GM21737 (cell line): ENCODE results near the gene OVOL2.
"Not testable (repeated sequence)": the region's sequence is repeated elsewhere in the genome, so short reads cannot be mapped to it uniquely, and the experiment has no call there.

Source experiments
- ATAC-seq: cut with Tn5 transposase; IDR thresholded peaks from one replicate; pipeline ENCODE4 v1.9.1; 2021; ENCODE audit warnings: mild to moderate bottlenecking, moderate library complexity; ENCODE audit not compliant: unreplicated experiment

OVOL2 gene

DNA sequence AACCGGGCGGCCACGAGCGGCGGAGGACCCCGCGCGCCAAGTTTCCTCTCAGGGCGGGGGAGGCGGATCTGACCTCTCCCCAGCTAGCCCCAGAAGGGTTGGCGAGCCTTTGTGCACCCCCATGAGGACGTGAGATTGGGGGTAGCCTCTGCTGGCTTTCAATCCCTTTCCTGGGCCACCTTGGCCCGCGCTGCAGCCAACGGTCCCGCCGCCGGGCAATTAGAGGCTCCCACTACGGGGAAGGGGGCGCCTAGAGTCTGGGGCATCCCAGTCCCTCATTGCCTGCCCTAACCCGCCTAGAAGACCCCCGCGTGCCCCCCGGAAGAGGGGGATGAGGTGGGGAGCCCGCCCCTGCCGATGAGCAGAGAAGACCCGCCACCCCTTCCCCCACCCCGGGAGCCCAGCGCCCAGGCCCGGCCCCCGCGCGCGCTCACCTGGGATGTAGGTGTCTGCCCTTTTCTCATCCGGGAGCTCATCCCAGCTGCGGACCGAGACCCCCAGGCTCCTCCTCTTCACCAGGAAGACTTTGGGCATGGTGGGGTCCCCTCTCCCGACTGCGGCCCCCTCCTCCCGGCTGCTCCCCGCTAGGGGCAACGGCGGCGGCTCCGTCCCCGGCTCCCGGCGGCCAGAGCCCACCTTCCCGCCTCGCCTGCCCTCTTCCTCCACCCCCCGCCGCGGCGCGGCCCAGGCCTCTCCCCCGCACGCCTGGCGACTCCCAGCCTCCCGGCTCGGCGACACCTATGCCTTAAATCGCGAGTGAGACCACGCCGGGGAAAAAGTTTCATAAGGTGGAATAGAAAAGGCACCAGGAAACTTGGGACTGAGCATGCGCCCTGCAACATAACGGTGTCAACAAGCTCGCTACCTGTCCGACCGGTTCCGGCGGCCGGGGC lies at the start of gene OVOL2:
TSS of gene OVOL2 (minus strand) at position 816 of the 893 bp plus-strand sequence. CDS start at position 534, 282 bp downstream.
- ATAC-seq: no peak

DNA sequence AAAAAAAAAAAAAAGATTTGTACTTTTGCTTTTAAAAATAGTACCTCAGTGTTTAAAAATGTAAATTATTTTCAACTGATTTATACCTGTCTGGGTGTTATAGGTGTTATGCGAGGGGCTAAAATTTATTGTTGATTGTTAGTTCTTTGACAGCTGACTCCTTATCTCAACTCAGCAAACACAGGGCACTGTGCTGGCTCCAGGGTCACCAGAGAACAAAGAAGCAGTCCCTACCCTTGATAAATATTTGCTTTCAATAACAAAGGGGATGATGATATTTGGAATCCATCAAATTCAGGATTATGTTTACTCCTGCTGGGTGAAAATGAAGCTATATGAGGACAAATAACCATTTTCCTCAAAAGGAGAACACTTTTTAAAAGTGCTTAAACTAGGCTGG lies 45.8 kb upstream of the OVOL2 start:
- ATAC-seq: no peak

DNA sequence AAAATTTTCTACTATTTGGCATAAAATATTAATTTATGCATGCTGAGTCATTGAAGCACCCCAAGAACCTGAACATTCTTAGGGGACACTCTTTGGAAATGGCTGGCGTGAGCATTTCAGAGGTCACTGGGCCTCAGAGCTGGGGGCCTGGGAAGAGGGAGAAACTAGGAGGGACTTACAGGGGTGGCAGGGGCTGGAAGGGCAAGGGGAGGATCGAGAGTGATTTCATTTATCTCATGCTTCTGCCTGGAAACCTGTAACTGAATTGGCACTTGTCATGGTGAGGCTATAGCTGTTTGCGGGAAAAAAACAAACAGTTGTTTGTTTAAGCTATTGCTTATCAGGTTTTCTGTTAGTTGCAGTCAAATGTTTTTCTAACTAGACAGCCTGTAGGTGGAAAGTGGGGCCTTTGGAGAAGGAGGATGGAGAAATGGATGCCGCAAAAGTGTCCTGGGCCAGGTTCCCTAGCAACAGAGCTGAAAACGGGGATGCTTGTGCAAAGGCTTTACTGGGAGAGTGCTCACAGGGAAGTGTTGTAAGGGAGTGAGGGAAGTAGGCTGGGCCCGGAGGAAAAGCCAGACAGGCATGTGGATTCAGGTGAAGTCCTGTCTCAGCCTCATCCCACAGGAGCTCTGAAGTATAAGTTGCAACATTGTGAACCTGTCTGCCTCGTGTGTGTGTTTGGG lies 43.6 kb upstream of the OVOL2 start:
- ATAC-seq: no peak

DNA sequence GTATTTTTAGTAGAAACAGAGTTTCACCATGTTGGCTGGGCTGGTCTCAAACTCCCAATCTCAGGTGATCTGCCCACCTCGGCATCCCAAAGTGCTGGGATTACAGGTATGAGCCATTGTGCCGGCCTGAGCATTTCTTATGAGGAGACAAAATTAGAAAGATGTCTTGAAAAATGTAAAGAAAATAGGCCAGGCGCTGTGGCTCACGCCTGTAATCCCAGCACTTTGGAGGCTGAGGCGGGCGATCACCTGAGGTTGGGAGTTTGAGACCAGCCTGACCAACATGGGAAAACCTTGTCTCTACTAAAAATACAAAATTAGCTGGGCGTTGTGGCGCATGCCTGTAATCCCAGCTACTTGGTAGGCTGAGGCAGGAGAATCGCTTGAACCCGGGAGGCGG lies 42.9 kb upstream of the OVOL2 start:
- ATAC-seq: not testable (repeated sequence)

DNA sequence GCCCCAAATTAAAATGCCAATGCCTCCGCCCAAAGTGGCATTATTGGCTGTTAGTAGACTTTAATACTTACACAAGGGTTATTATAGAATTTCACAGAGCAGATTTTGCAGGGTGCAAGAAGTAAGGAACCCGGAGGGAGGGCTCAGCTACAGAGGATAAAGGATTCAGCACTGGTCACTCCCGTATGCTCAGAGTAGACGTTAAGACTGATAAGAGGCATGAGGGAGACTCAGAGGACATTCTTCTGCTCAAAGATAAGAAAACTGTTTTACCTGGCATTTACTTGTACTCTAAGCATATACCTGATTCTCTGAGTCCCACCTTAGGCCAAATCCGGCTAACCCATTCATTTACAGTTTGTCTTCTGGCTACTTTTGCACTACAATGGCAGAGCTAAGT lies 36.5 kb upstream of the OVOL2 start:
- no peak for ATAC-seq

DNA sequence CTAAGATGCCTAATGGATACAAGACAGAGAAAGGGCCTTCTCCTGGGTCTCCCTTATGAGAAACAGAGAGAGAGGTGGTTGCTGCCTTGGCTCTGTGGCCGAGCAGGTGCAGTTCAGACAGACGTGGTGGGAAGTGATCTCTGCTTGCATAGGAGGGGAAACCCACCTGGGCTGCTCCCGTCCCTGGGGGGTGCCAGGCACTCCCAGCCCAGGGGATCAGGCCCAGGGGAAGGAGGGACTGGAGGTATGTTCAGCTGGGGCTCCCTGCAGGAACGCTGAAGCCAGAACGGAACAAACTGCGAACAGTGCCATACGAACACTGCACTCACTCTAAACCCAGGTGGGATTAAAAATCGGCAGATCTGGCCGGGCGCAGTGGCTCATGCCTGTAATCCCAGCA lies 35.7 kb upstream of the OVOL2 start:
- no peak for ATAC-seq

DNA sequence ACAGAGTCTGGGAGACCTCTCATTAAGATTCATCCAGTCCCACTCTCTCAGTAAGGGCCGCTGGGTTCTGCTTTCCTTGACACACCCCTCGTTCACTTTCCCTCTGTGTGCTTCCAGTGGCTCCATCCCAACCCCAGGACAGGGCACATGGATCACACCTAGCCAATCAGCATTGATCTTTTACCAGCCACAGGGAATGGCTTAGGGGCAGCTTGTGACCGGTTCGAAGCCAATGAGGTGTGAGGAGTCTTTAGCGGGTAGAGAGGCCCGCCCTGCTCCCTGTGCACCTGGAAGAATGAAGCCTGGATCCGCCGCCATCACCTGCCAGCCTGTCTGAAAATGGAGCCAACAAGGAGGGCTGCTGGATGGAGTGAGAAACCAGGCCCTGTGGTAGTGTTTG lies 35.2 kb upstream of the OVOL2 start:
- ATAC-seq: no peak

DNA sequence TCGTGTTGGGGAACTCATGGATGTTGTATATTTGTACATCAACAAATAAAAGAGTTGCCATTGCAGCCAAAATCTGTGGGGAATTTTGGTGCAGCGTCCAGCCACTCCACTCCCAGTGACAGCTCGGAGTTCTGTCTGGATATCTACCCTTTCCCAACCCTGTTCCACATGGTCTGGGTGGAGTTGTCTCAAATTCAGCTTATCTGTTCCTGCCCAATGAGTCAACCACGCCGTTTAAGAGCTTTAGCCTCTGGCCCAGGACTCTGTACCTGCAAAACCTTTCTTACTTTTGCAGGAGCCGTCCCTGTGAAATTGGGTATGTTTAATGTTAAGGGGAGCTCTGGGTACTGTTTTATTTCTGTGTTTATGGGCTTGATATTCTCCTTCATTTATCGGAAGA lies 33.9 kb upstream of the OVOL2 start:
- no peak for ATAC-seq

DNA sequence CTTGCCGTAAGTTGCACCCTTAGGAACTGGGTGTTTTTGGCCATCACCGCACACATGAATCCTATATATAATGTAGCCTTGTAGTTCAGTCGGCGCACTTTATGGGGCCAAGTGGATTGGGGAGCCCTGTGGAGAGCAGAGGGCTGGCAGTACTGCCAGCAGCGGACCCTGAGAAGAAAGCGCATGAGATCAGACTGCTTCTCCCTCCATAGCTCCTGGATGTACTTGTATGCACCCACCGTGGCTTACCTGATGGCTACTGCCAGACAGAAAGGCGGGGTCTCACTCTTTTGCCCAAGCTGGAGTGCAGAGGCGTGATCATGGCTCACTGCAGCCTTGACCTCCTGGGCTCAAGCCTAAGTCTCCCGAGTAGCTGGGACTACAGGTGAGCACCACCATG lies 32.8 kb upstream of the OVOL2 start:
- no peak for ATAC-seq

DNA sequence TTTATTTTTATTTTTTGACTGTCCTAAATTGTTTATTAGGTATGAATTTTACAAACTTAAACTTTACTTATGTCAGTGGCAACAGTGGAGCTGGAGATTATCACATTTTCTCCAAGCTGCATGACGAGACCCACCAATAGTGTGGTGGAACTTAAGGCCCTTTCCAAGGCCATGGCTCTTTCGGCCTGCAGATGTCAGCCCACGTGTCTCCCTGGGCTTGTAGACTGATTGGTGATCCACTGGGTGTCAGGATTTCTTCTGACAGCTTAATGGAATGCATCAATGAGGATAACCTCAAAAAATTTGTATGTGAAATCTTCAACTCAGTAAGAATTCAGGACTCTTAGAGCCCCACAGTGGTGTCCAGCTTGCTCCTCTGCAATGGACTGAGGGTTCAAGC lies 32.3 kb upstream of the OVOL2 start:
- ATAC-seq: no peak

DNA sequence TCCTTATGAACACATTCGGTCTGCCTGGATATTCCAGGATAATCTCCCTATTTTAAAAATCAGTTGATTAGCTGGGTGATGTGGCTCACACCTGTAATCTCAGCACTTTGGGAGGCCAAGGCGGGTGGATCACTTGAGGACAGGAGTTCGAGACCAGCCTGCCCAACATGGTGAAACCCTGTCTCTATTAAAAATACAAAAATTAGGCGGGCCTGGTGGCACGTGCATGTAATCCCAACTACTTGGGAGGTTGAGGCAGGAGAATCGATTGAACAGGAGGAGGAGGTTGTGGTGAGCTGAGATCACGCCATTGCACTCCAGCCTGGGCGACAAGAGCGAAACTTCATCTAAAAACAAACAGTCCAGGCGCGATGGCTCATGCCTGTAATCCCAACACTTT lies 31.1 kb upstream of the OVOL2 start:
- not testable (repeated sequence) for ATAC-seq

DNA sequence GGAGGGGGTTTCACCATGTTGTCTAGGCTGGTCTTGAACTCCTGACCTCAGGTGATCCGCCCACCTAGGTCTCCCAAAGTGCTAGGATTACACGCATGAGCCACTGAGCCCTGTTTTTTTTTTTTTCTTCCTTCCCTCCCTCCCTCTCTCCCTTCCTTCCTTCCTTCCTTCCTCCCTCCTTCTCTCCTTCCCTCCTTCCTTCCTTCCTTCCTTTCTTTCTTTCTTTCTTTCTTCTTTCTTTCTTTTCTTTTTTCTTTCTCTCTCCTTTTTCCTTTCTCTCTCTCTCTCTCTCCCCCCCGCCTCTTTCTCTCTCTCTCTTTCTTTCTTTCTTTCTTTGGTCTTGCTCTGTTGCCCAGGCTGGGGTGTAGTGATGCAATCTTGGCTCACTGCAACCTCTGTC lies 30.6 kb upstream of the OVOL2 start:
- ATAC-seq: not testable (repeated sequence)

DNA sequence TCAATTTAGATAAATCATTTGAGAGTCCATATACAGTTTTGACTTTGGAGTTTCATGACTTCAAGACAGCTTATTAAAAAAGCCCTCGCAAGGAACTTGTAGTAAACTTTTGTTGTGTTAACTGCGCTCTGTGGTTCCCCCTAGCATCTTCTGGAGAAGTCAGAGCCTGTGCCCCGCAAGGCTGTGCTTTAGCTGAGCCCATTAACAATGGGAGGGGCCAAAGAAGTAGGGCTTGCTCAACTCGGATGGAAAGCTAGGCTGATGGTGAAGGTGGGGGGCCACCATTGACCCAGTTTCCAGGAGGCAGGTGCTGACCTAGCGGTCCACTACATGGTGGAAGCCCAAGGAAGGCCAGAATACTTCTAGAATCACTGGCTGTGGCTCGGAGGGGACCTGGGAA lies 29.3 kb upstream of the OVOL2 start:
- no peak for ATAC-seq

DNA sequence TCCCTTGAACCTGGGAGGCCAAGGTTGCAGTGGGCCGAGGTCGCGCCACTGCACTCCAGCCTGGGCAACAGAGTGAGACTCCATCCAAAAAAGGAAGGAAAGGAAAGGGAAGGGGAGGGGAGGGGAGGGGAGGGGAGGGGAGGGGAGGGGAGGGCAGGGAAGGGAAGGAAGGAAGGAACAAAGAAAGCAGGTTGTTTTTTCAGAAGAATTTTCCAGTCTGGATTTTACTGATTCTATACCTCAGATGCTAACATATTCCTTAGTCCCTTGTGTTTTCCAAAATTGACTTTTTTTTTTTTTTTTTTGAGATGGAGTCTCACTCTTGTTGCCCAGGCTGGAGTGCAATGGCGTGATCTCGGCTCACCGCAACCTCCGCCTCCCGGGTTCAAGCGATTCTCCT lies 23.1 kb upstream of the OVOL2 start:
- ATAC-seq: not testable (repeated sequence)

DNA sequence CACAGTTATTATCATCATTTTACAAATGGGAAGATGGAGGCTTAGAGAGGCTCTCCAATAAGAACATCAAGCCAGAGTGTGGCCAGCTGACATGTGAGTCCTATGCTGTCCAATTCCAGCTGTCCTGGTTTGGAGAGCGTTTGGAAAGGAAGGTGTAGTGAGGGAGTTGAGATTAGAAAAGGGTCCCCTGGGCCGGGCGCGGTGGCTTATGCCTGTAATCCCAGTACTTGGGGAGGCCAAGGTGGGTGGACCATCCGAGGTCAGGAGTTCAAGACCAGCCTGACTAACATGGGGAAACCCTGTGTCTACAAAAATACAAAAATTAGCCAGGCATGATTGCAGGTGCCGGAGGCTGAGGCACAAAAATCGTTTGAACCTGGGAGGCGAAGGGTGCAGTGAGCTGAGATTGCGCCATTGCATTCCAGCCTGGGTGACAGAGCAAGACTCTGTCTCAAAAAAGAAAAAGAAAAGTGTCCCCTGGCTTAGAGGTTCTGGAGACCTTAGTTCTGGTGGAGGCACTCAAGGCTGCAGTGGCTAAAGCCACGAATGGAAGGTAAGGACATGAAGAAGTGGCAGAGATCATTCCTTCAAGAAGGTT lies 22.1 kb upstream of the OVOL2 start:
- ATAC-seq: no peak

DNA sequence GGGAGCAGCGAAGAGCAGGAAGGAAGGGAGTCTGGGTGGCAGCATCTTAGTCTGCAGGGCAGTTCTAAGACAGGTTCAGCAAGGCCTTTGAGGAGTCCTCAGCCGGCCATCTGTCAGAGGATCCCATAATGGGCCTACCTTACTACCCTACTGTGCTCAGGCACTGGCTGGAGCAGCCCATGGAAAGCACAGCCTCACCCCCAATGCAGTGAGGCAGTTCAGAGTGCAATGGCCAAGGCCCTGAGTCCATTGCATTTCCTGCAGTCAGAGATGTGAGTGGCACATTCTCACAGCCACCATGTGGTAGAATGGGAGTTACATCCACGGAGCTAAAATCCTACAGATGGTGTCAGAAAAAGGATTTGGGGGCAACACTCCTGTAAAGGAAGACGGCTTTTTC lies 19.4 kb upstream of the OVOL2 start:
- ATAC-seq: no peak

DNA sequence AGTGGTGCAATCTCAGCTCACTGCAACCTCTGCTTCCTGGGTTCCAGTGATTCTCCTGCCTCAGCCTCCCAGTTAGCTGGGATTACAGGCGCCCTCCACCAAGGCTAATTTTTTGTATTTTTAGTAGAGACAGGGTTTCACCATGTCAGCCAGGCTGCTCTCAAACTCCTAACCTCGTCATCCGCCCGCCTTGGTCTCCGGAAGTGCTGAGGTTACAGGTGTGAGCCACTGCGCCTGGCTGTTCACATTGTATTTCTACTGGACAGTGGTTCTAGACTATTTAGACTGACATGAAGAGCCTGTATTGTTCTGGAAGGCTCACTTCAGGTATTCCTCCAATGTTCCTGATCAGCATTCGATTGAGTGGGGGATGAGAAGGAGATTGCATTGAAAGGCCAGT lies 14.8 kb upstream of the OVOL2 start:
- ATAC-seq: no peak

DNA sequence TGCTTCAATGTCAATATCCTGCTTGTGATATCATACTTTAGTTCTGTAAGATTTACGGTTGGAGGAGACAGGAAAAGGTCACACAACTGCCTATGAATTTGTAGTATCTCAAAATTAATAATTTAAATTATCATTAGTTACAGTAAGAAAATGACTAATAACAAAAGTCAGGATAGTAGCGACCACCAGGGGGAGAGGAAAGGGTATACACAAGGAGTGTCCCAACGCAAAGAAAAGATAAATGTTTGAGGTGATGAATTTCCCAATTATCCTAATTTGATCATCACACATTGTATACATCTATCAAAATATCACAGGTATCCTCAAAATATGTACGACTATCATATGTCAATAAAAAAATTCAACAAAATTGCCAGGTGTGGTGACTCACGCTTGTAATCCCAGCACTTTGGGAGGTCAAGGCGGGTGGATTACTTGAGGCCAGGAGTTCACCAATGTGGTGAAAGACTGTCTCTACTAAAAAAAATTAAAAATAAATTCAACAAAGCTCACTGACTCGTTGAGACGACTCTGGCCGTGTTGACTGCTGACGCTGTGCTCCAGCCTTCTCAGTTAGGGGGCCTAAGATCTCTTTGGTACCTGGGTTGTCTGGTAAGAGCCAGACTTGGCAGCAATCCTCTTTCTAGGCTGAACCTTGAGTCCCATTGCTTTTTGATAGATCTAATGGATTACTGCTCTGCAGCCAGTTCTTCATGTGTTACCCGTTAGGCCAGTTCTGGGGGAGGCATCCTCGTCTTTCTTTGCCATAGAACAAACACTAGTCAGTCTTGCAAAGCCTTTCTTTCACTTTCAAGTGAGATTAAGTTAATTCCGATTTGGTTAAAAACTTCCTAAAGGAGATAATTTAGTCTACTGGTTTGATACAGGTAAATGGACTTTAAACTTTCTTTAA lies 9.0 kb upstream of the OVOL2 start:
- ATAC-seq: no peak

DNA sequence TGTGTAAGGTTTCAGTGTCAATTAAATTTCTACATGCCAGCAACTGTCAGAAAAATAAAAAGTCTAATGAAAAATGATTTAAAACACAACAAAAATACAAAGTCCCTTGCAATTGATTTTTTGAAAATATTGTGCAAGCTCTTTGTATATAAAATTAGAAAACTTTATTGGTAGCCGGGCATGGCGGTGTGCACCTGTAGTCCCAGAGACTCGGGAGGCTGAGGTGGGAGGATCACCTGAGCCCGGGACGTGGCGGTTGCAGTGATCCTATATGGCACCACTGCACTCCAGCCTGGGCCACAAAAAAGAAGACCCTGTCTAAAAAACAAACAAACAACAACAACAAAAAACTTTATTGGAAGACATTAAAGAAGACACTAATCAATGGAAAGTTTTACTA lies 6.0 kb upstream of the OVOL2 start:
- ATAC-seq: no peak

DNA sequence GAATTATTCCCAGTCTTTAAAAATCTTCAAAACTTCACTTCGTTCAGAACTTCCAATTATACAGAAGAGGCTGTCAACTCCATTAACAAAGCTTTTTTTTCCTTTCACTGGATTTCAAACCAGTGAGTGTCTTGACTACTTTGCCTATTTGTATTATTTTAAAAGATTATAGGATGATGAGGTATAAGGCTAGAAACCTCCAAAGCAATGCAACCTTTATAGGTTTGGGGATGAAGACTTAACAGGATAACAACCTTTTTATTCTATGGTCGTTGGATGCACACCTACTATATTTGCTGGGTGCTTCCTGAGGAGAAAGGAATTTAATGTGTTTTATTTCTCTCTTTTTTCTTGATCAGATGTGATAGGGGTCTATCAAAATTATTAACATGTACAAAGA lies 1.9 kb upstream of the OVOL2 start:
- no peak for ATAC-seq
